Aortic smooth muscle cell (primary cell): ENCODE results near the gene IL12B. TPM values are rescaled to one million over a fixed set of nuclear protein-coding genes. Genes with fewer than 3 reads are reported as not detected.

Source experiments
- total RNA-seq: library from RNA; depleted of rRNA; stranded (reverse); fragments of >200 nt; gene quantifications from 2 replicates; pipeline ENCODE4 v1.2.3, GENCODE V29; 2014

IL12B gene
- not detected in 2 replicates for total RNA-seq

DNA sequence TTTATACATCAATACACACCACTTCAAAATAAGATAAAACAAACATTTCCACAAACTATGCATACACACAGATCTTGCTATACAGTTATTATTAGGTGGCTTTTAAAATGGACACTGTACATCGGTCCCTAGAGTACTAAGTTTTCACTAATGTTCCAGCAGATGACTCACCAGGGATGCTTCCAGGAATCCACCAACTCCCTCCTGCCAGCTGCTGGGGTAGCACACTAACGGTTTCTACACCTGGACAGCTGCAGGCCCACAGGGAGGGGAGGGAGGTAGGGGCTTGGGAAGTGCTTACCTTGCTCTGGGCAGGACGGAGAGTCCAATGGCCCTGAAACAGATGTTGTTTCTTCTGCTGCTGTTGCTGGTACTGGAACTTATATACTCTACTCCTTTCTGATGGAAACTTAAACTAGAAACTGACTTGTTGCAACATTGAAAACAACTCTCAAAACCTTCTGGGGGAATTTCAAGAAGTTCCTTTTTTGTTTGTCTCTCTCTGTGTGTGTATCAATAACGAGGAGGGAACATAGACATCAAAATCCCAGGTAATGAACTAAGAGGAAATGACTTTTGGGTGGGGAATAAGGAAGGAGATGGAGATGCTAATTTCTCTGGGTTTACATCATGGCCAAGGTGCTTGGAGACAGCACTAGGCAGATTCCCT lies at the start of gene IL12B:
Gene IL12B (minus strand): TSS at position 357 of the 670 bp plus-strand sequence. CDS start 3,705 bp downstream, outside the sequence.

Other genes with a start within 250 kb of the IL12B start
- 9.9 and 13.9 TPM in 2 replicates for gene EBF1, start 230.6 kb downstream of the IL12B start, total RNA-seq
- gene RNF145, start 120.9 kb downstream of the IL12B start, total RNA-seq = 54.4 and 78.3 TPM in 2 replicates
- gene UBLCP1, start 67.2 kb downstream of the IL12B start, total RNA-seq = 13.2 and 14.7 TPM in 2 replicates